Right lobe of liver (tissue), 4 donors: ENCODE results near the gene HLA-DQA1.

Source experiments
- POLR2A ChIP-seq: fragments of 450-650 bp; IDR thresholded peaks from one replicate; pipeline ENCODE4 v1.6.1; 2017; ENCODE audit warnings: antibody characterized with exemption, mild to moderate bottlenecking
- TF ChIP-seq, protein P1 (sequence below), 4 donors: fragments of 200-600 bp in 3 of 4; fragments of 450-650 bp in 1 of 4; IDR thresholded peaks; one replicate each; pipeline versions ENCODE4 v1.5.1 to v1.8.0; 2016 to 2022; ENCODE audit warnings: antibody characterized with exemption in 4 of 4, mild to moderate bottlenecking in 2 of 4
- donor health status: DM: no; HTN: no; CAD: no.
- donor health status: DM: no; HTN: no; CAD: no.
- donor health status: DM: no; HTN: yes; CAD: no.

DNA sequence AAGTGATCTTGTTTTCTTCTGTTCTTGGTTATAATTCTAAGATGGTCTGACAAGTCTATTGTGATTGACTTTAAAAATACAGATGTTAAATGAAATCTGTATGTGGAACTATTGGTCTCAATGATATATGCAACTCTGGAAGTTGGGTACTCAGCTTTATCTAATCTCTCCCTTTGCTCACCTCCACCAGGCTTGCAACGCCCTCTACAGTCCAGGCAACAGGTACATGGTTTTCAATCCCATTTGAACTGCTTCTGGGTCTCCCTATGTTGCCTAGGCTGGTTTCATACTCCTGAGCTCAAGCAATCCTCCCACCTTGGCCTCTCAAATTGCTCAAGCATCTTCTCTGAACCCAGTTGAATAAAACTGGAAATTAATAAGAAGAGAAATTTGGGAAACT is 54.8 kb downstream of the HLA-DQA1 start:
- TF ChIP-seq, protein P1, sequence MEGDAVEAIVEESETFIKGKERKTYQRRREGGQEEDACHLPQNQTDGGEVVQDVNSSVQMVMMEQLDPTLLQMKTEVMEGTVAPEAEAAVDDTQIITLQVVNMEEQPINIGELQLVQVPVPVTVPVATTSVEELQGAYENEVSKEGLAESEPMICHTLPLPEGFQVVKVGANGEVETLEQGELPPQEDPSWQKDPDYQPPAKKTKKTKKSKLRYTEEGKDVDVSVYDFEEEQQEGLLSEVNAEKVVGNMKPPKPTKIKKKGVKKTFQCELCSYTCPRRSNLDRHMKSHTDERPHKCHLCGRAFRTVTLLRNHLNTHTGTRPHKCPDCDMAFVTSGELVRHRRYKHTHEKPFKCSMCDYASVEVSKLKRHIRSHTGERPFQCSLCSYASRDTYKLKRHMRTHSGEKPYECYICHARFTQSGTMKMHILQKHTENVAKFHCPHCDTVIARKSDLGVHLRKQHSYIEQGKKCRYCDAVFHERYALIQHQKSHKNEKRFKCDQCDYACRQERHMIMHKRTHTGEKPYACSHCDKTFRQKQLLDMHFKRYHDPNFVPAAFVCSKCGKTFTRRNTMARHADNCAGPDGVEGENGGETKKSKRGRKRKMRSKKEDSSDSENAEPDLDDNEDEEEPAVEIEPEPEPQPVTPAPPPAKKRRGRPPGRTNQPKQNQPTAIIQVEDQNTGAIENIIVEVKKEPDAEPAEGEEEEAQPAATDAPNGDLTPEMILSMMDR (IDR thresholded peaks at IDR 0.05), result peak; percentile 26 to 46 (median 37)
- no peak for TF ChIP-seq POLR2A
